Measurements from ENCODE around the gene TTLL9.

TTLL9 gene

GRCh38 chr20:31909253-31910070, 39.0 kb downstream of the TTLL9 start:
- H3K27me3 ChIP-seq (ENCODE audit: insufficient read depth, poor library complexity, severe bottlenecking), result no peaks in the 10 kb centered on the region
- TF ChIP-seq GABPA (IDR thresholded peaks at IDR 0.05; ENCODE audit: low read depth), result no peak
- no peak for TF ChIP-seq CTCF (IDR thresholded peaks at IDR 0.05; ENCODE audit: insufficient read depth, low read length)
- TF ChIP-seq POLR2AphosphoS5 (IDR thresholded peaks at IDR 0.05; ENCODE audit: low read depth), result no peak
- no peak for TF ChIP-seq REST (IDR thresholded peaks at IDR 0.05; ENCODE audit: insufficient replicate concordance, low read depth)
- no peak for TF ChIP-seq SPI1 (IDR thresholded peaks at IDR 0.05; ENCODE audit: borderline replicate concordance, low read depth)
- no peak for DNase-seq (ENCODE audit: low read depth in 1 of 2, low spot score in 1 of 2)
- no peak overlapping the region for H3K27ac ChIP-seq (replicated peaks)
- H3K4me3 ChIP-seq (replicated peaks; ENCODE audit: insufficient read depth, low read length), result no peak overlapping the region

- TF ChIP-seq CTCF (IDR thresholded peaks at IDR 0.05; ENCODE audit: insufficient read depth, low read length), result no peak
- TF ChIP-seq REST (IDR thresholded peaks at IDR 0.05; ENCODE audit: insufficient replicate concordance, low read depth), result no peak
- TF ChIP-seq GABPA (IDR thresholded peaks at IDR 0.05; ENCODE audit: low read depth), result no peak
- no peak for TF ChIP-seq SPI1 (IDR thresholded peaks at IDR 0.05; ENCODE audit: borderline replicate concordance, low read depth)
Observed at GRCh38 chr20:31910071-31910803, 39.8 kb downstream of the TTLL9 start.

GRCh38 chr20:31913431-31914157, 43.2 kb downstream of the TTLL9 start:
- Histone ChIP-seq H3K27ac (replicated peaks) (no peak overlapping the region), H3K27me3 (ENCODE audit: insufficient read depth, poor library complexity, severe bottlenecking) (no peaks in the 10 kb centered on the region), H3K4me3 (replicated peaks; ENCODE audit: insufficient read depth, low read length) (no peak overlapping the region)
- TF ChIP-seq POLR2AphosphoS5 (IDR thresholded peaks at IDR 0.05; ENCODE audit: low read depth) (no peak), CTCF (IDR thresholded peaks at IDR 0.05; ENCODE audit: insufficient read depth, low read length) (no peak), GABPA (IDR thresholded peaks at IDR 0.05; ENCODE audit: low read depth) (no peak), SPI1 (IDR thresholded peaks at IDR 0.05; ENCODE audit: borderline replicate concordance, low read depth) (no peak), REST (IDR thresholded peaks at IDR 0.05; ENCODE audit: insufficient replicate concordance, low read depth) (no peak)
- no peak for DNase-seq (ENCODE audit: low read depth in 1 of 2, low spot score in 1 of 2)

More at GRCh38 chr20:31910071-31910803, 39.8 kb downstream of the TTLL9 start:
- no peak overlapping the region for H3K4me3 ChIP-seq (replicated peaks; ENCODE audit: insufficient read depth, low read length)
- DNase-seq (ENCODE audit: low read depth in 1 of 2, low spot score in 1 of 2), result no peak
- H3K27me3 ChIP-seq (ENCODE audit: insufficient read depth, poor library complexity, severe bottlenecking), result no peaks in the 10 kb centered on the region
- no peak overlapping the region for H3K27ac ChIP-seq (replicated peaks)

Data from HL-60 (cell line).